HepG2 (cell line): ENCODE data around the gene LRRC45. TPM values are rescaled to one million over a fixed set of nuclear protein-coding genes. Genes with fewer than 3 reads are reported as not detected.
A peak's percentile ranks its signal among the peaks of the same experiment; 100 is the strongest.

Source experiments
- ATAC-seq: fragments of 200-7000 bp; cut with Tn5 transposase; 3 replicates; pipeline ENCODE4 v1.9.1; 2020; ENCODE audit warnings: mild to moderate bottlenecking, moderate library complexity
- BruUV-seq: library from RNA; stranded (reverse); fragments of 400-500 nt; replicated peaks from 2 replicates; lab custom pipeline; 2021; lab: Mats Ljungman, UMichigan
- CTCF ChIA-PET: fragments of 300-600 bp; formaldehyde crosslinking; extraction: SDS; loops from one replicate; lab custom pipeline; 2021; ENCODE audit warnings: low total read pairs, inconsistent platforms, low intra/inter-chr PET ratio; lab: Yijun Ruan, JAX
- POLR2A ChIA-PET: fragments of 350-600 bp; sonication (Branson Sonifier 250); formaldehyde crosslinking; loops from one replicate; lab custom pipeline; 2020; ENCODE audit warnings: antibody characterized with exemption, inconsistent platforms; lab: Yijun Ruan, JAX
- DNase-seq: peaks from one replicate; pipeline ENCODE4 v3.0.0-alpha.2; 2015; ENCODE audit warnings: low spot score
- FAIRE-seq: peaks from 3 replicates; lab custom pipeline; 2011; peaks lifted over from hg19 to GRCh38; lab: Jason Lieb, UNC
- H2AFZ ChIP-seq: one replicate; pipeline ENCODE4 v1.6.1; 2011; ENCODE audit warnings: low read length, inconsistent platforms
- H3K27ac ChIP-seq: fragments of 300-600 bp; 3 replicates; pipeline ENCODE4 v1.8.0; 2011; ENCODE audit warnings: mixed run types, mild to moderate bottlenecking, mixed read lengths, low read length, inconsistent platforms; ENCODE audit not compliant: insufficient read depth; ENCODE audit errors: extremely low read length
- H3K27me3 ChIP-seq, 2 experiments: fragments of 200-600 bp in 1 of 2; 2 replicates in 1 of 2; 3 replicates in 1 of 2; pipeline versions ENCODE4 v1.6.0 to v1.8.0; 2011; ENCODE audit warnings: low read length in 2 of 2, mild to moderate bottlenecking in 2 of 2, moderate library complexity in 2 of 2, inconsistent platforms in 1 of 2; ENCODE audit not compliant: insufficient read depth in 2 of 2, control insufficient read depth in 1 of 2
- H3K36me3 ChIP-seq, 2 experiments: fragments of 200-600 bp in 1 of 2; replicated peaks in 1 of 2; 2 replicates in 1 of 2; 3 replicates in 1 of 2; pipeline versions ENCODE4 v1.5.1 to v1.8.0; 2011; ENCODE audit warnings: low read length in 2 of 2, inconsistent platforms in 1 of 2; ENCODE audit not compliant: insufficient read depth in 2 of 2, control insufficient read depth in 1 of 2
- H3K4me1 ChIP-seq: 2 replicates; pipeline ENCODE4 v1.5.1; 2012; ENCODE audit warnings: low read length, inconsistent platforms; ENCODE audit not compliant: insufficient read depth
- H3K4me2 ChIP-seq: 2 replicates; pipeline ENCODE4 v1.6.0; 2011; ENCODE audit warnings: low read depth, low read length, inconsistent platforms
- H3K4me3 ChIP-seq, 3 experiments: fragments of 200-600 bp in 1 of 3; sonication (generic), shearing (Covaris generic) in 1 of 3; replicated peaks in 1 of 3; 2 replicates each; pipeline ENCODE4 v1.5.1; 2011 to 2016; ENCODE audit warnings: low read length in 3 of 3, inconsistent platforms in 2 of 3, low read depth in 2 of 3, mild to moderate bottlenecking in 2 of 3, control low read depth in 1 of 3, mixed read lengths in 1 of 3; ENCODE audit not compliant: insufficient read depth in 1 of 3
- H3K79me2 ChIP-seq: one replicate; pipeline ENCODE4 v1.6.1; 2011; ENCODE audit warnings: low read length, inconsistent platforms; ENCODE audit not compliant: insufficient read depth
- H3K9ac ChIP-seq: 2 replicates; pipeline ENCODE4 v1.6.0; 2011; ENCODE audit warnings: mild to moderate bottlenecking, low read depth, low read length, inconsistent platforms; ENCODE audit not compliant: insufficient read depth
- H3K9me3 ChIP-seq: 2 replicates; pipeline ENCODE4 v1.5.1; 2012; ENCODE audit warnings: mild to moderate bottlenecking, low read length
- H4K20me1 ChIP-seq: 2 replicates; pipeline ENCODE4 v1.6.0; 2011; ENCODE audit warnings: inconsistent platforms, mild to moderate bottlenecking, low read length, moderate library complexity; ENCODE audit not compliant: insufficient read depth
- AGO2 ChIP-seq: fragments of 200-400 bp; formaldehyde crosslinking; optimal IDR thresholded peaks from 2 replicates; pipeline ENCODE3; 2017; ENCODE audit warnings: mild to moderate bottlenecking, low read depth, low read length, moderate library complexity
- ATF7 ChIP-seq, 2 experiments: fragments of 450-650 bp in 1 of 2; sonication (generic) in 1 of 2; formaldehyde crosslinking in 1 of 2; IDR thresholded peaks; 2 replicates each; pipeline versions ENCODE4 v1.4.0 to v1.6.1; 2016 to 2020; ENCODE audit warnings: antibody characterized with exemption in 1 of 2, mild to moderate bottlenecking in 1 of 2, missing genetic modification reagents in 1 of 2
- BRD4 ChIP-seq: sonication (generic); formaldehyde crosslinking; IDR thresholded peaks from 2 replicates; pipeline ENCODE4 v1.4.0; 2020; ENCODE audit warnings: missing genetic modification reagents
- EED ChIP-seq: sonication (generic); formaldehyde crosslinking; IDR thresholded peaks from 2 replicates; pipeline ENCODE4 v1.5.0; 2020; ENCODE audit warnings: mild to moderate bottlenecking, missing genetic modification reagents
- FIP1L1 ChIP-seq: fragments of 200-400 bp; formaldehyde crosslinking; IDR thresholded peaks from 2 replicates; pipeline ENCODE4 v1.6.1; 2018; ENCODE audit warnings: low read depth, mild to moderate bottlenecking, low read length, moderate library complexity, borderline replicate concordance; ENCODE audit not compliant: insufficient read depth
- HDAC6 ChIP-seq: fragments of 200-600 bp; sonication (generic); IDR thresholded peaks from 2 replicates; pipeline ENCODE4 v1.7.0; 2017; ENCODE audit warnings: mild to moderate bottlenecking, antibody characterized with exemption, low read length, low read depth
- PRDM4 ChIP-seq: sonication (generic); formaldehyde crosslinking; IDR thresholded peaks from 2 replicates; pipeline ENCODE4 v1.9.0; 2021; ENCODE audit warnings: missing genetic modification reagents, borderline replicate concordance
- SSRP1 ChIP-seq: IDR thresholded peaks from 2 replicates; pipeline ENCODE4 v1.6.1; 2016; ENCODE audit warnings: control low read depth
- THAP7 ChIP-seq: sonication (generic); formaldehyde crosslinking; IDR thresholded peaks from 2 replicates; pipeline ENCODE4 v1.8.1; 2023; ENCODE audit warnings: mild to moderate bottlenecking, missing genetic modification reagents
- ZBTB33 ChIP-seq: sonication (generic); formaldehyde crosslinking; IDR thresholded peaks from 2 replicates; pipeline ENCODE4 v1.4.0; 2020; ENCODE audit warnings: missing genetic modification reagents
- ZEB1 ChIP-seq: IDR thresholded peaks from 2 replicates; pipeline ENCODE4 v1.6.1; 2012; ENCODE audit warnings: mild to moderate bottlenecking, low read depth, inconsistent platforms; ENCODE audit not compliant: insufficient replicate concordance
- ZNF33A ChIP-seq: sonication (generic); formaldehyde crosslinking; IDR thresholded peaks from 2 replicates; pipeline ENCODE4 v1.5.1; 2020; ENCODE audit warnings: missing genetic modification reagents, mild to moderate bottlenecking, moderate library complexity, borderline replicate concordance
- ZNF577 ChIP-seq: sonication (generic); formaldehyde crosslinking; IDR thresholded peaks from 2 replicates; pipeline ENCODE4 v1.4.0; 2020; ENCODE audit warnings: mild to moderate bottlenecking, low read depth, missing genetic modification reagents, borderline replicate concordance
- ZNF629 ChIP-seq: sonication (generic); formaldehyde crosslinking; conservative IDR thresholded peaks from 2 replicates; pipeline ENCODE4 v1.5.0; 2020; ENCODE audit warnings: missing genetic modification reagents
- ZXDC ChIP-seq: sonication (generic); formaldehyde crosslinking; IDR thresholded peaks from 2 replicates; pipeline ENCODE4 v1.5.0; 2020; ENCODE audit warnings: mild to moderate bottlenecking, missing genetic modification reagents
- WGBS: methylation state at CpG from one replicate; pipeline ENCODE4 v1.1.6; 2017; ENCODE audit warnings: low lambda C conversion rate; 5-methylcytosine and 5-hydroxymethylcytosine counted together
- in situ Hi-C: cut with HindIII; loops from 2 replicates; pipeline ENCODE4 v1.10.0; 2017; ENCODE audit warnings: low pct_unique_long_range_greater_than_20kb; ENCODE audit not compliant: extremely low pct_ligation_motif_present
- intact Hi-C: fragments of 100-400 bp; cut with micrococcal nuclease; formaldehyde crosslinking; loops from one replicate; pipeline ENCODE4 v1.10.0; 2022; ENCODE audit not compliant: unreplicated experiment
- polyA plus RNA-seq, 8 experiments: library from polyadenylated mRNA; depleted of rRNA in 3 of 8; stranded (reverse) in 7 of 8; unstranded in 1 of 8; fragments of >200 nt; fragmentation: Illumina TruSeq in 4 of 8; extraction: Trizol in 4 of 8; gene quantifications; 2 replicates each; pipeline versions ENCODE4 v1.2.1 to v1.2.3, GENCODE V29; 2011 to 2016; ENCODE audit warnings: low read depth in 4 of 8, missing spikeins in 1 of 8, mixed read lengths in 1 of 8; ENCODE audit not compliant: insufficient read depth in 1 of 8
- total RNA-seq, 5 experiments: library from RNA; depleted of rRNA; stranded (reverse); fragments of >200 nt; fragmentation: Illumina TruSeq; extraction: Trizol; gene quantifications; 2 replicates each; pipeline ENCODE4 v1.2.3, GENCODE V29; 2016; ENCODE audit warnings: low read depth in 1 of 5

Gene LRRC45
- total and polyA plus RNA-seq, 2 of the 13 experiments (the other 11 are each of a cell fraction or from before 2014, with no cell fraction given), result 11.6 to 48.1 TPM

GRCh38 chr17:82053556-82054263 lies 30.6 kb downstream of the LRRC45 start:
- peak overlapping the region; percentile 94; the same call in 1 of the 2 replicates for H3K9ac ChIP-seq
- peaks cover 26 to 44% of the 10 kb centered on the region in 2 experiments for H3K36me3 ChIP-seq
- H3K4me3 ChIP-seq, result peak overlapping the region in 1 of 3 experiments; percentile 99; a peak in 2 of 6 replicates
- H3K4me1 ChIP-seq, result peaks cover 66% of the 10 kb centered on the region
- ChIA-PET POLR2A (interaction anchor here (0.9 to 1.6 kb wide), 3 partner anchors 10 to 16 kb away, joined by 3 read pairs; partner anchors contain the start of gene DCXR), CTCF (no interaction called here)
- no peaks in the 10 kb centered on the region for H3K9me3 ChIP-seq
- peak overlapping the region; percentile 92 for H3K4me2 ChIP-seq
- ATAC-seq (no peak), FAIRE-seq (no peak), DNase-seq (no peak)
- H3K79me2 ChIP-seq, result peaks cover 37% of the 10 kb centered on the region
- BruUV-seq, result no TSS peak
- in situ Hi-C loops (no loop called here), intact Hi-C loops (loop anchor here (5.0 kb wide), 1 partner anchor 44 kb away; the partner anchor contains the start of gene FASN)
- H3K27me3 ChIP-seq, result no peaks in the 10 kb centered on the region; a peak in 2 of 5 replicates
- no peaks in the 10 kb centered on the region; the same call in 1 of the 2 replicates for H4K20me1 ChIP-seq
- over 99% methylated on average over 25 of the region's 28 CpGs for WGBS
- no peak overlapping the region for H2AFZ ChIP-seq
- no peak overlapping the region for H3K27ac ChIP-seq
- TF ChIP-seq AGO2 (peak; percentile 42), ZNF577 (CRISPR knock-in tag) (no peak), ZEB1 (no peak), ATF7 (IDR thresholded peaks at IDR 0.05) (no peak), ATF7 (CRISPR knock-in tag; IDR thresholded peaks at IDR 0.05) (no peak), ZBTB33 (CRISPR knock-in tag) (peak; percentile 44; the same call in 1 of the 2 replicates), SSRP1 (0 out of 2 replicates have a peak, but pooled peaks have one; percentile 20), THAP7 (no peak), PRDM4 (CRISPR knock-in tag) (no peak), HDAC6 (no peak), FIP1L1 (no peak), BRD4 (CRISPR knock-in tag) (no peak), ZNF629 (CRISPR knock-in tag) (no peak), ZXDC (CRISPR knock-in tag) (no peak), ZNF33A (CRISPR knock-in tag) (no peak), EED (CRISPR knock-in tag) (no peak)
